ENCODE results near the gene CX3CL1. TPM values are rescaled to one million over a fixed set of nuclear protein-coding genes. Genes with fewer than 3 reads are reported as not detected.

CX3CL1 gene
- total and polyA plus RNA-seq, 10 of the 15 experiments (the other 5 are each of a cell fraction or from before 2014, with no cell fraction given), result 0.03 to 1.2 (median 0.46) TPM

DNA sequence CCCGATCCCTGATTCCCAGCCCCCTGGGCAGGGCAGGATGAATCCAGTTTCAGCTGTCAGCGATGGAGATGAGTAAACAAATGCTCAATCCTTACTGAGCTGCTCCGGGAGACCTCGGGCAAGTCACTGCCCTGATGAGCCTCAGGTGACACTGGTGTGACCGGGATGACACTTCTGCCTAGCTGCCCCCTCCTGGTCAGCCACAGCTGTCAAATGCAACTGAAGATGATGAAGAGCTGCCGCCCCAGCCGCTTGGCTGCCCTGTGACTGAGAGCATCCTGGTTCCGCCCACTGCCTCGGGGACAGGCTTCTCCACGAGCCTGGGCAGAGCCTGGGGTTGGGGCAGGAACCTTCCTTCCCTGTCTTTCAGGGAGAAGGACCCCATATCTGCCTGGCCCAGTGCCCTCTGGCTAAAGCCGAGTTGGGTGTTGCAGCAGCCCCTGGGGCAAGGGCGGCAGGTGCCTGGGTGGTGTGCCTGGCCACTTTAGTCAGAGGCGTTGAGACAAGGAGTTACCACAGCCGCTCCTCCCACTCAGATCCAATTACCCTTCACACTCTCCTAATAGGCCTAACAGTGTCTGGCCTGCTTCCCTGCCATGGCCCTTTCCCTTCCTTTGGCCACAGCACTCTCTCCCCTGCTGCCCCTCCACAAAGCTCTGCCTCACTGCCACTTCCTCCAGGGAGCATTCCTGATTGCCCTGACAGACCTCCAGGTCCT is 37.7 kb downstream of the CX3CL1 start:
- WGBS (ENCODE audit: insufficient coverage, insufficient replicate concordance, low lambda C conversion rate, missing lambda C conversion rate), result 67% methylated on average over 14 of the region's 14 CpGs
- ChIA-PET CTCF (interaction anchor here (1.8 kb wide), 1 partner anchor 9 kb away, joined by 6 read pairs; no protein-coding TSS in a partner anchor), RAD21 (ENCODE audit: unreplicated experiment) (interaction anchor here (0.6 to 6.9 kb wide), 6 partner anchors 15 to 109 kb away, joined by 3 to 87 read pairs (median 4); no protein-coding TSS in a partner anchor), POLR2A (interaction anchor here (0.7 to 1.0 kb wide), 2 partner anchors 10 to 32 kb away, joined by 3 read pairs; no protein-coding TSS in a partner anchor), SMC1A (ENCODE audit: uncharacterized antibody, unreplicated experiment) (interaction anchor here (1.1 to 1.5 kb wide), 2 partner anchors 16 to 58 kb away, joined by 3 to 4 read pairs; no protein-coding TSS in a partner anchor)
- ATAC-seq, result no peak
- Histone ChIP-seq H3K4me1 (ENCODE audit: control insufficient read depth, insufficient read depth, low read length) (peaks cover 37% of the 10 kb centered on the region), H3K36me3 (ENCODE audit: control insufficient read depth in 2 of 2, insufficient read depth in 2 of 2, low read length in 1 of 2) (no peaks in the 10 kb centered on the region), H3K9me3 (replicated peaks; ENCODE audit: control insufficient read depth, insufficient read depth, low read length) (no peaks in the 10 kb centered on the region), H3K4me2 (ENCODE audit: control insufficient read depth, insufficient read depth) (no peak overlapping the region), H4K20me1 (ENCODE audit: control insufficient read depth, insufficient read depth) (no peaks in the 10 kb centered on the region), H3K27ac (ENCODE audit: control insufficient read depth, insufficient read depth) (no peak overlapping the region), H3K4me3 (no peak overlapping the region), H3K9ac (ENCODE audit: control insufficient read depth, insufficient read depth, low read length) (no peak overlapping the region), H2AFZ (ENCODE audit: control insufficient read depth, low read depth, low read length) (no peak overlapping the region), H3K79me2 (ENCODE audit: control insufficient read depth, insufficient read depth, low read length) (no peaks in the 10 kb centered on the region), H3K27me3 (replicated peaks in 1 of 2; ENCODE audit: control insufficient read depth in 2 of 2, insufficient read depth in 2 of 2, low read length in 1 of 2) (no peaks in the 10 kb centered on the region)
- FAIRE-seq, result no peak
- intact Hi-C loops (cut with micrococcal nuclease; ENCODE audit: unreplicated experiment) (no loop called here), in situ Hi-C loops (cut with MboI) (no loop called here)
- TF ChIP-seq ESRRA (IDR thresholded peaks at IDR 0.05; ENCODE audit: low read length), result no peak
- no peak for TF ChIP-seq CBFB (IDR thresholded peaks at IDR 0.05; ENCODE audit: low read depth)
- no peak for TF ChIP-seq RAD51 (IDR thresholded peaks at IDR 0.05)
- no peak for TF ChIP-seq NBN (IDR thresholded peaks at IDR 0.05)
- TF ChIP-seq IKZF1 (conservative IDR thresholded peaks at IDR 0.05), result 0 out of 2 replicates have a peak, but pooled peaks have one; percentile 18
- TF ChIP-seq STAT3 (IDR thresholded peaks at IDR 0.05; ENCODE audit: low read depth, low read length), result no peak
- no peak for TF ChIP-seq CHD2 (IDR thresholded peaks at IDR 0.05; ENCODE audit: borderline replicate concordance, low read depth, low read length)
- TF ChIP-seq ZNF592 (IDR thresholded peaks at IDR 0.05), result no peak
- TF ChIP-seq EZH2 (IDR thresholded peaks at IDR 0.05; ENCODE audit: borderline replicate concordance, control insufficient read depth, low read depth, low read length), result no peak
- peak in 1 of 2 experiments; percentile 39; a peak in 1 of 4 replicates for TF ChIP-seq BHLHE40 (IDR thresholded peaks at IDR 0.05; ENCODE audit: borderline replicate concordance in 1 of 2, low read depth in 2 of 2, low read length in 1 of 2)
- TF ChIP-seq MYC (IDR thresholded peaks at IDR 0.05; ENCODE audit: insufficient read depth, insufficient read length, insufficient replicate concordance, low read length, severe bottlenecking), result no peak
- TF ChIP-seq, protein P1, sequence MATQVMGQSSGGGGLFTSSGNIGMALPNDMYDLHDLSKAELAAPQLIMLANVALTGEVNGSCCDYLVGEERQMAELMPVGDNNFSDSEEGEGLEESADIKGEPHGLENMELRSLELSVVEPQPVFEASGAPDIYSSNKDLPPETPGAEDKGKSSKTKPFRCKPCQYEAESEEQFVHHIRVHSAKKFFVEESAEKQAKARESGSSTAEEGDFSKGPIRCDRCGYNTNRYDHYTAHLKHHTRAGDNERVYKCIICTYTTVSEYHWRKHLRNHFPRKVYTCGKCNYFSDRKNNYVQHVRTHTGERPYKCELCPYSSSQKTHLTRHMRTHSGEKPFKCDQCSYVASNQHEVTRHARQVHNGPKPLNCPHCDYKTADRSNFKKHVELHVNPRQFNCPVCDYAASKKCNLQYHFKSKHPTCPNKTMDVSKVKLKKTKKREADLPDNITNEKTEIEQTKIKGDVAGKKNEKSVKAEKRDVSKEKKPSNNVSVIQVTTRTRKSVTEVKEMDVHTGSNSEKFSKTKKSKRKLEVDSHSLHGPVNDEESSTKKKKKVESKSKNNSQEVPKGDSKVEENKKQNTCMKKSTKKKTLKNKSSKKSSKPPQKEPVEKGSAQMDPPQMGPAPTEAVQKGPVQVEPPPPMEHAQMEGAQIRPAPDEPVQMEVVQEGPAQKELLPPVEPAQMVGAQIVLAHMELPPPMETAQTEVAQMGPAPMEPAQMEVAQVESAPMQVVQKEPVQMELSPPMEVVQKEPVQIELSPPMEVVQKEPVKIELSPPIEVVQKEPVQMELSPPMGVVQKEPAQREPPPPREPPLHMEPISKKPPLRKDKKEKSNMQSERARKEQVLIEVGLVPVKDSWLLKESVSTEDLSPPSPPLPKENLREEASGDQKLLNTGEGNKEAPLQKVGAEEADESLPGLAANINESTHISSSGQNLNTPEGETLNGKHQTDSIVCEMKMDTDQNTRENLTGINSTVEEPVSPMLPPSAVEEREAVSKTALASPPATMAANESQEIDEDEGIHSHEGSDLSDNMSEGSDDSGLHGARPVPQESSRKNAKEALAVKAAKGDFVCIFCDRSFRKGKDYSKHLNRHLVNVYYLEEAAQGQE (IDR thresholded peaks at IDR 0.05; ENCODE audit: low read depth, low read length), result no peak
- TF ChIP-seq ZBTB33 (IDR thresholded peaks at IDR 0.05), result 0 out of 2 replicates have a peak, but pooled peaks have one; percentile 15
- BruUV-seq (replicated peaks), result no TSS peak
- DNase-seq (ENCODE audit: low read depth, low spot score), result no peak
